ENCODE measurements around the gene FAM110C.
"Not testable (repeated sequence)": the region's sequence is repeated elsewhere in the genome, so short reads cannot be mapped to it uniquely, and the experiment has no call there.

The FAM110C gene

GRCh38 chr2:18402-19271 is 27.7 kb downstream of the FAM110C start:
- no peak overlapping the region for H3K9ac ChIP-seq (ENCODE audit: low read length)
- no peaks in the 10 kb centered on the region for H3K9me2 ChIP-seq (replicated peaks; ENCODE audit: insufficient read depth, low read length)
- H3K27ac ChIP-seq (ENCODE audit: low read length) = no peak overlapping the region
- H3K4me1 ChIP-seq (ENCODE audit: low read length) = peaks cover 2% of the 10 kb centered on the region; the same call in 1 of the 2 replicates
- no peaks in the 10 kb centered on the region for H3F3A ChIP-seq (ENCODE audit: insufficient read depth, low read length)
- H4K20me1 ChIP-seq (ENCODE audit: insufficient read depth, low read length) = no peaks in the 10 kb centered on the region
- no peaks in the 10 kb centered on the region for H3K79me2 ChIP-seq (ENCODE audit: low read length)
- TF ChIP-seq CTCF (IDR thresholded peaks at IDR 0.05; ENCODE audit: low read length) = peak; percentile 48
- no peak for TF ChIP-seq EZH2 (optimal IDR thresholded peaks at IDR 0.05; ENCODE audit: low read depth, low read length)
- no peak overlapping the region for H3K4me2 ChIP-seq (ENCODE audit: low read depth, low read length)
- no peaks in the 10 kb centered on the region for H3K9me3 ChIP-seq (replicated peaks; ENCODE audit: insufficient read depth, low read length)
- H2AFZ ChIP-seq (ENCODE audit: low read length) = no peak overlapping the region
- H3K36me3 ChIP-seq (replicated peaks; ENCODE audit: insufficient read depth, low read length) = no peaks in the 10 kb centered on the region
- H3K27me3 ChIP-seq (replicated peaks; ENCODE audit: insufficient read depth, low read length) = no peaks in the 10 kb centered on the region
- no peak overlapping the region for H3K4me3 ChIP-seq (ENCODE audit: low read length)
- DNase-seq = no peak

GRCh38 chr2:15916-16315 is 30.4 kb downstream of the FAM110C start:
- not testable (repeated sequence) for H3K9me2 ChIP-seq (replicated peaks; ENCODE audit: insufficient read depth, low read length); H3F3A ChIP-seq (ENCODE audit: insufficient read depth, low read length); H3K9ac ChIP-seq (ENCODE audit: low read length); H3K4me3 ChIP-seq (ENCODE audit: low read length); DNase-seq; H3K27me3 ChIP-seq (replicated peaks; ENCODE audit: insufficient read depth, low read length); H3K4me2 ChIP-seq (ENCODE audit: low read depth, low read length); H3K4me1 ChIP-seq (ENCODE audit: low read length); H3K79me2 ChIP-seq (ENCODE audit: low read length); H3K27ac ChIP-seq (ENCODE audit: low read length); H2AFZ ChIP-seq (ENCODE audit: low read length); H3K9me3 ChIP-seq (replicated peaks; ENCODE audit: insufficient read depth, low read length); H3K36me3 ChIP-seq (replicated peaks; ENCODE audit: insufficient read depth, low read length); H4K20me1 ChIP-seq (ENCODE audit: insufficient read depth, low read length)

GRCh38 chr2:11248-11941 is 34.9 kb downstream of the FAM110C start:
- Histone ChIP-seq H3K79me2 (ENCODE audit: low read length) (no peaks in the 10 kb centered on the region), H3K9me2 (replicated peaks; ENCODE audit: insufficient read depth, low read length) (no peaks in the 10 kb centered on the region), H3K4me3 (ENCODE audit: low read length) (no peak overlapping the region), H3K36me3 (replicated peaks; ENCODE audit: insufficient read depth, low read length) (no peaks in the 10 kb centered on the region), H3K9ac (ENCODE audit: low read length) (no peak overlapping the region), H2AFZ (ENCODE audit: low read length) (no peak overlapping the region), H4K20me1 (ENCODE audit: insufficient read depth, low read length) (no peaks in the 10 kb centered on the region), H3K9me3 (replicated peaks; ENCODE audit: insufficient read depth, low read length) (no peaks in the 10 kb centered on the region), H3K27me3 (replicated peaks; ENCODE audit: insufficient read depth, low read length) (no peaks in the 10 kb centered on the region), H3K4me1 (ENCODE audit: low read length) (no peaks in the 10 kb centered on the region), H3K27ac (ENCODE audit: low read length) (no peak overlapping the region), H3F3A (ENCODE audit: insufficient read depth, low read length) (no peaks in the 10 kb centered on the region), H3K4me2 (ENCODE audit: low read depth, low read length) (no peak overlapping the region)
- peak; percentile 46 for DNase-seq
- peak; percentile 58 for TF ChIP-seq CTCF (IDR thresholded peaks at IDR 0.05; ENCODE audit: low read length)
- TF ChIP-seq EZH2 (optimal IDR thresholded peaks at IDR 0.05; ENCODE audit: low read depth, low read length) = no peak
- TF ChIP-seq EZH2phosphoT487 (IDR thresholded peaks at IDR 0.05; ENCODE audit: low read length) = no peak

Measured in MM.1S (cell line).